ENCODE results near the gene KCNH5. TPM values are rescaled to one million over a fixed set of nuclear protein-coding genes. Genes with fewer than 3 reads are reported as not detected.

The KCNH5 gene
- total RNA-seq, 1 donor from 2014 or later: under 0.01 TPM

DNA sequence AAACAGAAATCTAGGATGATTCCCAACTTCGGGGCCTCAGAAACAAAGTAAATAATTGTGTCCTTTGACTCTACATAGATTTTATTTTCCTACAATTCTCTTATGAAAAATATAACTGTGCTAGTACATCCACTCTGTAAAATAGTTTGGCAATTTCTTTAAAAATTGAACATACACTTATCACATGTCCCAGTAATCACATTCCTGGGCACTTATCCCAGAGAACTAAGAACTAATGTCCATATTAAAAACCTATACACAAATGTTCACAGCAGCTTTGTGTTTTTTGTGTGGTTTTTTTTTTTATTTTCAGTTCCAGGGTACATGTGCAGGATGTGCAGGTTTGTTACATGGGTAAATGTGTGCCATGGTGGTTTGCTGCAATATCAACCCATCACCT is 99.0 kb downstream of the KCNH5 start:
- no peaks in the 10 kb centered on the region for H3K36me3 ChIP-seq (ENCODE audit: control insufficient read depth in 3 of 3, insufficient read depth in 3 of 3, low read length in 3 of 3)
- no peaks in the 10 kb centered on the region for H3K27me3 ChIP-seq (ENCODE audit: control insufficient read depth in 3 of 3, insufficient read depth in 3 of 3, low read length in 3 of 3)
- H3K9me3 ChIP-seq (ENCODE audit: control insufficient read depth in 3 of 3, low read length in 3 of 3): no peaks in the 10 kb centered on the region
- no peaks in the 10 kb centered on the region for H3K4me1 ChIP-seq (ENCODE audit: control insufficient read depth in 3 of 3, insufficient read depth in 3 of 3, low read length in 3 of 3)
- no peak overlapping the region for H3K27ac ChIP-seq (ENCODE audit: low read depth, low read length)
- H3K4me3 ChIP-seq (ENCODE audit: low read length in 3 of 3): no peak overlapping the region
- no peak overlapping the region for H3K9ac ChIP-seq (ENCODE audit: low read depth in 1 of 3, low read length in 3 of 3)

DNA sequence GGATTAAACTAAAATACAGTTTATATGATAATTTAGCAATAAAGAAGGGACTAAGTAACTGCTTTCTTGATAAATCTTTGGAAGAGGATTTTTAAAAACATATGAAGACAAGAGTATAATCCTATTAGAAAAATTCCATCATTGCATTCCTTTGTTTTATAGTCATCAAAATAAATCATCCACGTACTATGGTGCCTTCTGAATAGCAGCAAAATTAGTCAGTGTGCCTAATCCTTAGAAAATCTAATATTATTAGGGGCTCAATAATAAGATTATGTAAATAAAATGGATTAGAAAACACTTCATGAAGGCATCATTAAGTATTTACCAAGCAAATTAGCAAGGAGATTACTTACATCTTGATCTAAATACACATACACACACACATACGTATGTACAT is 102.1 kb downstream of the KCNH5 start:
- Histone ChIP-seq H3K9me3 (ENCODE audit: control insufficient read depth in 3 of 3, low read length in 3 of 3) (no peaks in the 10 kb centered on the region), H3K27ac (ENCODE audit: low read depth, low read length) (no peak overlapping the region), H3K27me3 (ENCODE audit: control insufficient read depth in 3 of 3, insufficient read depth in 3 of 3, low read length in 3 of 3) (no peaks in the 10 kb centered on the region), H3K4me3 (ENCODE audit: low read length in 3 of 3) (no peak overlapping the region), H3K36me3 (ENCODE audit: control insufficient read depth in 3 of 3, insufficient read depth in 3 of 3, low read length in 3 of 3) (no peaks in the 10 kb centered on the region), H3K4me1 (ENCODE audit: control insufficient read depth in 3 of 3, insufficient read depth in 3 of 3, low read length in 3 of 3) (no peaks in the 10 kb centered on the region), H3K9ac (ENCODE audit: low read depth in 1 of 3, low read length in 3 of 3) (no peak overlapping the region)

DNA sequence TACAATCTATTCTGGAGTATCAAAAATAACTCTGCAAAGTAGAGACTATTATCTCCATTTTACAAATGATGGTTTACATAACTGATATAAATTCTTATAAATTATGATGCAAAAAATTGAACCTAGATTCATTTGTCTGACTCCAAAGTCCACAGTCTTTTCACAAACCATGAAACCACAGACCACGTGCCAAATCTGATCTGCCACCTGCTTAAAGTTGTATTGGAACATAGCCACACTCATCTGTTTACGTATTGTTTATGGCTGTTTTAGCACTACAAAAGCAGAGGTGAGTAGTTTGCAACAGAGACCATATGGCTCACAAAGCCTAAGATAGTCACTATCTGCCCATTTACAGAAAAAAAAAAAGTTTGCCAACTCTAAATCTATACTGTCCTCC is 105.3 kb downstream of the KCNH5 start:
- H3K9me3 ChIP-seq (ENCODE audit: control insufficient read depth in 3 of 3, low read length in 3 of 3): no peaks in the 10 kb centered on the region
- H3K4me1 ChIP-seq (ENCODE audit: control insufficient read depth in 3 of 3, insufficient read depth in 3 of 3, low read length in 3 of 3): no peaks in the 10 kb centered on the region
- H3K27me3 ChIP-seq (ENCODE audit: control insufficient read depth in 3 of 3, insufficient read depth in 3 of 3, low read length in 3 of 3): no peaks in the 10 kb centered on the region
- H3K27ac ChIP-seq (ENCODE audit: low read depth, low read length): no peak overlapping the region
- no peaks in the 10 kb centered on the region for H3K36me3 ChIP-seq (ENCODE audit: control insufficient read depth in 3 of 3, insufficient read depth in 3 of 3, low read length in 3 of 3)
- H3K9ac ChIP-seq (ENCODE audit: low read depth in 1 of 3, low read length in 3 of 3): no peak overlapping the region
- H3K4me3 ChIP-seq (ENCODE audit: low read length in 3 of 3): no peak overlapping the region

DNA sequence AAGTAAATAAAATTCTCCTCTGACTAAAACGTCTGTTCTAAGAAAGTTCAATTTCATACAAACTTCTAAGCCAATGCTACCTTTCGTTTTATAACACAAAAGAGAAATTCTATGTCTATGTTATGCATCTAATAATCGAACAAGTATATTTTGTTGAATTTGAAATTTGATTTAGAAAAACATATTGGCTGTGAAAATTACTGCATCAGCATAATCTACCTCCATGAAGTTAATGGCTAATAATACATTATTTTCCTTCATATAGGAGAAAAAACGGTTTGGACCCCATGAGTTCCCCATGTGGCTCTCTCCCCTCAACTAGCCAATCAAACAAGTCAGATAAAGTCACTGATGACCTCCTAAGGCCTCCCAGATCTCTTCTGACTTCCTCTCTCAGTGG is 106.5 kb downstream of the KCNH5 start:
- no peaks in the 10 kb centered on the region for H3K36me3 ChIP-seq (ENCODE audit: control insufficient read depth in 3 of 3, insufficient read depth in 3 of 3, low read length in 3 of 3)
- no peaks in the 10 kb centered on the region for H3K4me1 ChIP-seq (ENCODE audit: control insufficient read depth in 3 of 3, insufficient read depth in 3 of 3, low read length in 3 of 3)
- H3K27me3 ChIP-seq (ENCODE audit: control insufficient read depth in 3 of 3, insufficient read depth in 3 of 3, low read length in 3 of 3): no peaks in the 10 kb centered on the region
- no peak overlapping the region for H3K9ac ChIP-seq (ENCODE audit: low read depth in 1 of 3, low read length in 3 of 3)
- H3K9me3 ChIP-seq (ENCODE audit: control insufficient read depth in 3 of 3, low read length in 3 of 3): no peaks in the 10 kb centered on the region
- no peak overlapping the region for H3K4me3 ChIP-seq (ENCODE audit: low read length in 3 of 3)
- no peak overlapping the region for H3K27ac ChIP-seq (ENCODE audit: low read depth, low read length)

DNA sequence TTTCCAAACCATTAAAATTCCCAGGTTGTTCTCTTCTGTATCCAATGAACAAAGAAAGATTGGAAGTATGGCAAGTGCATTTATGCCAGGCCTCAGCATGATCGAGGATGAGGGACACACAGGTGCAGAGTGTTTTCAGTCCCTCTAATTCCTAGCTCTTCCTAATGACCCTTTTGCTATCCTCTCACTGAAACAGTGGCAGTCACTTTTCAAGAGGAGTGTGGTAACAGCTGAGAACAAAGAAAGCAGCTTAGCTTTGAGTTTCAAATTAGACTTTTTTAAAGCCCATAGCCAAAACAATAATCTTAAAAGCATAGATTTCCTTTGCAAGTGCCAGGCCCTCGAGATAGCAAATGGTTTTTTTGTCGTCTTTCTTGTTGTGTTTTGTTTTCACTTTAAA is 110.8 kb downstream of the KCNH5 start:
- Histone ChIP-seq H3K36me3 (ENCODE audit: control insufficient read depth in 3 of 3, insufficient read depth in 3 of 3, low read length in 3 of 3) (no peaks in the 10 kb centered on the region), H3K9ac (ENCODE audit: low read depth in 1 of 3, low read length in 3 of 3) (no peak overlapping the region), H3K27me3 (ENCODE audit: control insufficient read depth in 3 of 3, insufficient read depth in 3 of 3, low read length in 3 of 3) (no peaks in the 10 kb centered on the region), H3K4me1 (ENCODE audit: control insufficient read depth in 3 of 3, insufficient read depth in 3 of 3, low read length in 3 of 3) (no peaks in the 10 kb centered on the region), H3K9me3 (ENCODE audit: control insufficient read depth in 3 of 3, low read length in 3 of 3) (no peaks in the 10 kb centered on the region), H3K27ac (ENCODE audit: low read depth, low read length) (no peak overlapping the region), H3K4me3 (ENCODE audit: low read length in 3 of 3) (no peak overlapping the region)

DNA sequence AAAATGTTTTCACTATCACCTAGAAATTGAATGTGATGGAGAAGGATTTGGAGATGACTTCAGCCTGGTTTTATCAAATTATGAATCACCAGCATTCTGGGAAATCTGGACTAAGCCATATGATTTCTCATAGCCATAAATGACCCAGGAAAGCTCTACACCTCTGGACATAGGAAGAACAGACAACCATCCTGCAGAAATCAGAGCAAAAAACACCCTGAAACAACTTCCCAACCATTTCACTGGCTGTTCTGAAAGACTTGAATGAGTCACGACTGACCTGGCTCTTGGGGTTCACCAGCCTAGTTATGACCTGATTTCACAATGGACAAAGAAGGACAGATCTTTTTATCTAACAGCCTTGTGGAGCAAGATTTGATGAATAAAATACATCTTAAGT is 123.8 kb downstream of the KCNH5 start:
- H3K4me1 ChIP-seq (ENCODE audit: control insufficient read depth in 3 of 3, insufficient read depth in 3 of 3, low read length in 3 of 3): no peaks in the 10 kb centered on the region

DNA sequence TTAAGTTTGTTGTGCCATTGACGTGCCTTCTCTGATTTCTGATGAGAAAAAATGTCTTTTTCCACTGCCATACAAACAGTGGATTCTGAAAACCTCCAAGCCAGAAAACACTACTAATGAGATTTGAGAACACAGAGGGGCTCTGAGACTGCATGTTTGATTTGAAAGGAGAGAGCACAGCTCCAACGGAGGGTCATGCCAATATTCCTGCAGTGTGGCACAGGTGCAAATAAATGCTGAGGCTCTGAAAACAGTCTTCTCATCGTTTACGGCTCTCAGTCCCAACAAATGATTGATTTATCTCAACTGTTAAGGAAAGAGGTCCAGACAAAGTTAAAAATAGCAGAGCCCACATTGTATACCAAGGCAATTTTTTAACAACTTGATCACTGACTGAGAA is 128.7 kb downstream of the KCNH5 start:
- Histone ChIP-seq H3K27me3 (ENCODE audit: control insufficient read depth in 3 of 3, insufficient read depth in 3 of 3, low read length in 3 of 3) (no peaks in the 10 kb centered on the region), H3K27ac (ENCODE audit: low read depth, low read length) (no peak overlapping the region), H3K36me3 (ENCODE audit: control insufficient read depth in 3 of 3, insufficient read depth in 3 of 3, low read length in 3 of 3) (no peaks in the 10 kb centered on the region), H3K4me3 (ENCODE audit: low read length in 3 of 3) (no peak overlapping the region), H3K4me1 (ENCODE audit: control insufficient read depth in 3 of 3, insufficient read depth in 3 of 3, low read length in 3 of 3) (no peaks in the 10 kb centered on the region), H3K9ac (ENCODE audit: low read depth in 1 of 3, low read length in 3 of 3) (no peak overlapping the region), H3K9me3 (ENCODE audit: control insufficient read depth in 3 of 3, low read length in 3 of 3) (no peaks in the 10 kb centered on the region)

More for the DNA sequence above, 123.8 kb downstream of the KCNH5 start:
- H3K9ac ChIP-seq (ENCODE audit: low read depth in 1 of 3, low read length in 3 of 3): no peak overlapping the region
- H3K9me3 ChIP-seq (ENCODE audit: control insufficient read depth in 3 of 3, low read length in 3 of 3): no peaks in the 10 kb centered on the region
- no peak overlapping the region for H3K27ac ChIP-seq (ENCODE audit: low read depth, low read length)
- H3K27me3 ChIP-seq (ENCODE audit: control insufficient read depth in 3 of 3, insufficient read depth in 3 of 3, low read length in 3 of 3): no peaks in the 10 kb centered on the region
- H3K36me3 ChIP-seq (ENCODE audit: control insufficient read depth in 3 of 3, insufficient read depth in 3 of 3, low read length in 3 of 3): no peaks in the 10 kb centered on the region
- H3K4me3 ChIP-seq (ENCODE audit: low read length in 3 of 3): no peak overlapping the region

DNA sequence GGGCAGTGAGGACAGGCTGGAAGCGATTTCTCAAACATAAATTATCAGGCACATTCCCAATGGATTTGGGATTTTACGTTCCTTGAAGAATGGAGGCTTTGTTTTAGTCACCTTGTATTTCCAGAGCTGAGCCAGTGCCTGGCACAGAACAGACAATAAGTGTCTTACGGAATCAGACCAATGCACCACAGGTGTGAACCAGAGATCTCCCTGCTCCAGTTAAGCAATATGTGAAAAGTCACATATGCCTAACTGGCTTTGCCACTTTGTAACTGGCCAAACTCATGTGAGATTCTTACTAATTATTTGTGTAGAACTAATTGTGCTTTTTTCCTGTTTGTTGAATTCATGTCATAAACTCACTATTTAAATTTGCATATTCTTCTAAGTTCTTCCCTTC is 130.4 kb downstream of the KCNH5 start:
- H3K9ac ChIP-seq (ENCODE audit: low read depth in 1 of 3, low read length in 3 of 3): no peak overlapping the region
- no peaks in the 10 kb centered on the region for H3K4me1 ChIP-seq (ENCODE audit: control insufficient read depth in 3 of 3, insufficient read depth in 3 of 3, low read length in 3 of 3)
- no peaks in the 10 kb centered on the region for H3K27me3 ChIP-seq (ENCODE audit: control insufficient read depth in 3 of 3, insufficient read depth in 3 of 3, low read length in 3 of 3)
- no peaks in the 10 kb centered on the region for H3K36me3 ChIP-seq (ENCODE audit: control insufficient read depth in 3 of 3, insufficient read depth in 3 of 3, low read length in 3 of 3)
- no peak overlapping the region for H3K27ac ChIP-seq (ENCODE audit: low read depth, low read length)
- H3K9me3 ChIP-seq (ENCODE audit: control insufficient read depth in 3 of 3, low read length in 3 of 3): no peaks in the 10 kb centered on the region
- H3K4me3 ChIP-seq (ENCODE audit: low read length in 3 of 3): no peak overlapping the region

DNA sequence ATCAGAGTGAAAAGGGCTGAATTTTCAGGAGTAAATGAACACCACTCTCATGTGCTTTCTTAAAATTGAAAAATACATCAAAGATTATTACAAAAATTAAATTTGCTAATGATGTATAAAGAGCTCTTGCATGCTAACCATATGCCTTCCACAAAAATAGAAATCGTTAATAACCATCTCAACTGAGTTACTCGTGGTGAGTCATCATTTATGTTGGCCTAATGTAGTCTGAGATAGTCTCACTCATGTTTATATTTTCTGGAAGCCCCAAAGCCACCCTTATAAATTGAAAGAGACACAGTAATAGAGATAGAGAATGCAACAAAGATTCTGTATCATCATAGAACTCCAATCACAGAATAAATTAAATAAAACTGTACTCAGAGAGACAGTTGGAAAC is 131.2 kb downstream of the KCNH5 start:
- H3K4me1 ChIP-seq (ENCODE audit: control insufficient read depth in 3 of 3, insufficient read depth in 3 of 3, low read length in 3 of 3): no peaks in the 10 kb centered on the region
- no peaks in the 10 kb centered on the region for H3K9me3 ChIP-seq (ENCODE audit: control insufficient read depth in 3 of 3, low read length in 3 of 3)
- no peak overlapping the region for H3K27ac ChIP-seq (ENCODE audit: low read depth, low read length)
- no peak overlapping the region for H3K9ac ChIP-seq (ENCODE audit: low read depth in 1 of 3, low read length in 3 of 3)
- H3K36me3 ChIP-seq (ENCODE audit: control insufficient read depth in 3 of 3, insufficient read depth in 3 of 3, low read length in 3 of 3): no peaks in the 10 kb centered on the region
- no peaks in the 10 kb centered on the region for H3K27me3 ChIP-seq (ENCODE audit: control insufficient read depth in 3 of 3, insufficient read depth in 3 of 3, low read length in 3 of 3)
- H3K4me3 ChIP-seq (ENCODE audit: low read length in 3 of 3): no peak overlapping the region

DNA sequence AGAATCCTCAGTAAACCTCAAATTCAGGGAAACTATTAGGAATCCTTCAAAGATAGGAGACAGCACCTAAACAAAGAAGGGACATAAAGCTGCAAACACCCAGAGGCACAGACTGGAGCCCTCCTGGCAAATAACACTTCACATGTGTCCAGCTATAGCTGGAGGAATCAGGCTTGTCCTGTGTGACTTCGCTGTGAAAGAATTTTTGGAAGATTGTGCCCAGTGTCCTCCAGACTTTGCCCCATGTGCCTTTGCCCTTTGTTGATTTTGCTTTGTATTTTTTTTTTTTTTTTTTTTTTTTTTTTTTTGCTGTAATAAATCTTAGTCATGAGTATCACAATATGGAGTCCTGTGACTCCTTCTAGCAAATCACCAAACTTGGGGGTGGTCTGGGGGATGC is 136.8 kb downstream of the KCNH5 start:
- Histone ChIP-seq H3K27ac (ENCODE audit: low read depth, low read length) (no peak overlapping the region), H3K36me3 (ENCODE audit: control insufficient read depth in 3 of 3, insufficient read depth in 3 of 3, low read length in 3 of 3) (no peaks in the 10 kb centered on the region), H3K27me3 (ENCODE audit: control insufficient read depth in 3 of 3, insufficient read depth in 3 of 3, low read length in 3 of 3) (no peaks in the 10 kb centered on the region), H3K9ac (ENCODE audit: low read depth in 1 of 3, low read length in 3 of 3) (no peak overlapping the region), H3K4me3 (ENCODE audit: low read length in 3 of 3) (no peak overlapping the region), H3K4me1 (ENCODE audit: control insufficient read depth in 3 of 3, insufficient read depth in 3 of 3, low read length in 3 of 3) (no peaks in the 10 kb centered on the region), H3K9me3 (ENCODE audit: control insufficient read depth in 3 of 3, low read length in 3 of 3) (no peaks in the 10 kb centered on the region)

DNA sequence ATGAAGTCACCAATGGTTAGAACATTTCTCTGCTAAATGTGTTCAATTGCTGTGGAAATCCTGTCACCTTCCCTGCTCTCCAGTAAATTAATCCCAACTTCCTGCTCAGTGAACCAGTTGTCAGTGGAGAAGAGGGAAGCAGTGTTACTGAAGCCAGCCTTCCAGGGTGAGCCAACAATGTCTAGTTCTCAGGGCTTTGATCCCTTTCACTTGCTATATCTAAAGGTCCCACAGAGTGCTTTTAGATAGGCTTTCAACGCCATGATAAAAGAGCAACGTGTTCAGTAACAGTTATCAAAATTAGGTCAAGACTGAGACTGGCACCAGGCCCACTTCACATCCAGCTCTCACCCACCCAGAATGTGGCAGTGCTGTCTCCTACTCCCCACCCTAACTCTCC is 139.7 kb downstream of the KCNH5 start:
- no peak overlapping the region for H3K27ac ChIP-seq (ENCODE audit: low read depth, low read length)
- no peaks in the 10 kb centered on the region for H3K27me3 ChIP-seq (ENCODE audit: control insufficient read depth in 3 of 3, insufficient read depth in 3 of 3, low read length in 3 of 3)
- H3K9ac ChIP-seq (ENCODE audit: low read depth in 1 of 3, low read length in 3 of 3): no peak overlapping the region
- no peaks in the 10 kb centered on the region for H3K9me3 ChIP-seq (ENCODE audit: control insufficient read depth in 3 of 3, low read length in 3 of 3)
- H3K36me3 ChIP-seq (ENCODE audit: control insufficient read depth in 3 of 3, insufficient read depth in 3 of 3, low read length in 3 of 3): no peaks in the 10 kb centered on the region
- H3K4me3 ChIP-seq (ENCODE audit: low read length in 3 of 3): no peak overlapping the region
- H3K4me1 ChIP-seq (ENCODE audit: control insufficient read depth in 3 of 3, insufficient read depth in 3 of 3, low read length in 3 of 3): no peaks in the 10 kb centered on the region
